ENCODE results near the gene TMEM223.
"Not testable (repeated sequence)": the region's sequence is repeated elsewhere in the genome, so short reads cannot be mapped to it uniquely, and the experiment has no call there.

TMEM223 gene

GRCh38 chr11:62753736-62754603 is 37.8 kb downstream of the TMEM223 start, which contains the start of gene ZBTB3:
Gene ZBTB3 (minus strand): TSS chr11:62754160. CDS start chr11:62753664, 496 bp downstream.
- DNase-seq (ENCODE audit: low spot score): peak; percentile 95
- in situ Hi-C loops (cut with MboI; ENCODE audit: low sequenced_read_pairs, unreplicated experiment): no loop called here
- TF ChIP-seq CTCF (IDR thresholded peaks at IDR 0.05; ENCODE audit: borderline replicate concordance, control extremely low read depth, extremely low read depth, insufficient read depth, missing control alignments): no peak

GRCh38 chr11:62752994-62753735 is 38.6 kb downstream of the TMEM223 start:
- no peak for DNase-seq (ENCODE audit: low spot score)
- in situ Hi-C loops (cut with MboI; ENCODE audit: low sequenced_read_pairs, unreplicated experiment): no loop called here
- TF ChIP-seq CTCF (IDR thresholded peaks at IDR 0.05; ENCODE audit: borderline replicate concordance, control extremely low read depth, extremely low read depth, insufficient read depth, missing control alignments): no peak

GRCh38 chr11:62752177-62752785 is 39.5 kb downstream of the TMEM223 start:
- TF ChIP-seq CTCF (IDR thresholded peaks at IDR 0.05; ENCODE audit: borderline replicate concordance, control extremely low read depth, extremely low read depth, insufficient read depth, missing control alignments): no peak
- no peak for DNase-seq (ENCODE audit: low spot score)
- in situ Hi-C loops (cut with MboI; ENCODE audit: low sequenced_read_pairs, unreplicated experiment): no loop called here

- in situ Hi-C loops (cut with MboI; ENCODE audit: low sequenced_read_pairs, unreplicated experiment); DNase-seq (ENCODE audit: low spot score): not testable (repeated sequence)
These were observed 41.9 kb downstream of the TMEM223 start for GRCh38 chr11:62749931-62750330.

- no peak for TF ChIP-seq CTCF (IDR thresholded peaks at IDR 0.05; ENCODE audit: borderline replicate concordance, control extremely low read depth, extremely low read depth, insufficient read depth, missing control alignments)
- in situ Hi-C loops (cut with MboI; ENCODE audit: low sequenced_read_pairs, unreplicated experiment): no loop called here
- DNase-seq (ENCODE audit: low spot score): no peak
These were observed 44.2 kb downstream of the TMEM223 start for GRCh38 chr11:62747475-62748160.
